GM23338 (cell line): ENCODE data around the gene CCDC91. TPM values are rescaled to one million over a fixed set of nuclear protein-coding genes. Genes with fewer than 3 reads are reported as not detected.

ENCODE experiments used
- ATAC-seq: fragments of 200-7000 bp; cut with Tn5 transposase; 3 replicates; pipeline ENCODE4 v1.9.1; 2020
- DNase-seq: peaks from one replicate; pipeline ENCODE4 v3.0.0-alpha.2; 2015; ENCODE audit warnings: low spot score
- H2AFZ ChIP-seq: fragments of 200-600 bp; sonication (generic); 2 replicates; pipeline ENCODE4 v1.8.0; 2016; ENCODE audit warnings: antibody characterized with exemption, mild to moderate bottlenecking, moderate library complexity
- H3F3A ChIP-seq: fragments of 200-600 bp; sonication (generic); replicated peaks from 2 replicates; pipeline ENCODE4 v1.8.0; 2017; ENCODE audit warnings: antibody characterized with exemption, mixed run types, low read depth
- H3K27ac ChIP-seq: fragments of 200-600 bp; sonication (generic); 2 replicates; pipeline ENCODE4 v1.6.1; 2016; ENCODE audit warnings: low read depth
- H3K27me3 ChIP-seq: fragments of 200-600 bp; sonication (generic); 2 replicates; pipeline ENCODE4 v1.8.0; 2016; ENCODE audit warnings: mild to moderate bottlenecking, mixed run types, moderate library complexity; ENCODE audit not compliant: insufficient read depth
- H3K36me3 ChIP-seq: fragments of 200-600 bp; sonication (generic); 2 replicates; pipeline ENCODE4 v1.8.0; 2016; ENCODE audit warnings: mild to moderate bottlenecking; ENCODE audit not compliant: insufficient read depth
- H3K4me1 ChIP-seq: fragments of 200-600 bp; sonication (generic); 2 replicates; pipeline ENCODE4 v1.8.0; 2016; ENCODE audit warnings: mild to moderate bottlenecking, moderate library complexity; ENCODE audit not compliant: insufficient read depth
- H3K4me2 ChIP-seq: fragments of 200-600 bp; sonication (generic); 2 replicates; pipeline ENCODE4 v1.7.1; 2017; ENCODE audit warnings: mixed run types
- H3K4me3 ChIP-seq: fragments of 200-600 bp; sonication (generic); 2 replicates; pipeline ENCODE4 v1.6.1; 2016; ENCODE audit warnings: mixed run types
- H3K79me2 ChIP-seq: fragments of 200-600 bp; sonication (generic); replicated peaks from 2 replicates; pipeline ENCODE4 v1.8.0; 2017; ENCODE audit warnings: mild to moderate bottlenecking; ENCODE audit not compliant: insufficient read depth
- H3K9me2 ChIP-seq: fragments of 200-600 bp; sonication (generic); 2 replicates; pipeline ENCODE4 v1.8.0; 2017; ENCODE audit not compliant: insufficient read depth
- H4K20me1 ChIP-seq: fragments of 200-600 bp; sonication (generic); replicated peaks from 2 replicates; pipeline ENCODE4 v1.8.0; 2017; ENCODE audit warnings: mild to moderate bottlenecking; ENCODE audit not compliant: insufficient read depth
- H3K27ac Mint-ChIP-seq: 2 replicates; pipeline ENCODE4 v1.8.0; 2020; ENCODE audit warnings: inconsistent platforms, mild to moderate bottlenecking, moderate library complexity, mixed read lengths
- H3K27me3 Mint-ChIP-seq: 3 replicates; pipeline ENCODE4 v1.8.0; 2022; ENCODE audit warnings: low read depth, mild to moderate bottlenecking, moderate library complexity, mixed read lengths, inconsistent platforms; ENCODE audit not compliant: insufficient read depth, poor library complexity
- H3K36me3 Mint-ChIP-seq: 3 replicates; pipeline ENCODE4 v1.8.0; 2021; ENCODE audit warnings: low read depth, mild to moderate bottlenecking, inconsistent platforms, moderate library complexity, mixed read lengths
- H3K4me1 Mint-ChIP-seq: 3 replicates; pipeline ENCODE4 v1.8.0; 2020; ENCODE audit warnings: mild to moderate bottlenecking, inconsistent platforms, mixed read lengths
- H3K4me3 Mint-ChIP-seq: 3 replicates; pipeline ENCODE4 v1.8.0; 2021; ENCODE audit warnings: moderate library complexity, mild to moderate bottlenecking, inconsistent platforms, mixed read lengths
- H3K9me3 Mint-ChIP-seq: 3 replicates; pipeline ENCODE4 v1.8.0; 2020; ENCODE audit warnings: moderate library complexity, mild to moderate bottlenecking, inconsistent platforms, mixed read lengths
- ETS1 ChIP-seq: IDR thresholded peaks from 2 replicates; pipeline ENCODE4 v1.6.1; 2016; ENCODE audit warnings: antibody characterized with exemption
- EZH2 ChIP-seq: fragments of 200-600 bp; sonication (generic); IDR thresholded peaks from one replicate; pipeline ENCODE4 v1.8.0; 2017; ENCODE audit warnings: antibody characterized with exemption, mild to moderate bottlenecking, low read depth; ENCODE audit not compliant: unreplicated experiment
- EZH2phosphoT487 ChIP-seq: fragments of 200-600 bp; sonication (generic); IDR thresholded peaks from one replicate; pipeline ENCODE4 v1.8.1; 2018; ENCODE audit warnings: antibody characterized with exemption; ENCODE audit not compliant: unreplicated experiment
- POLR2AphosphoS5 ChIP-seq: IDR thresholded peaks from 2 replicates; pipeline ENCODE4 v1.6.1; 2016; ENCODE audit warnings: antibody characterized with exemption, low read depth
- ZNF114 ChIP-seq: fragments of 250-450 bp; sonication (Bioruptor Pico); IDR thresholded peaks from 2 replicates; pipeline ENCODE4 v1.5.0; 2020; ENCODE audit warnings: mild to moderate bottlenecking, moderate library complexity
- ZNF331 ChIP-seq: fragments of 250-450 bp; sonication (Bioruptor Pico); IDR thresholded peaks from 2 replicates; pipeline ENCODE4 v1.5.0; 2020; ENCODE audit warnings: low read depth, mild to moderate bottlenecking, moderate library complexity
- polyA plus RNA-seq: library from polyadenylated mRNA; unstranded; fragments of >200 nt; fragmentation: Nextera tagmentation; extraction: Ambion mirVana; gene quantifications from 2 replicates; pipeline ENCODE4 v1.2.1, GENCODE V29; 2016
- total RNA-seq: library from RNA; depleted of rRNA; stranded (reverse); fragments of >200 nt; shearing (Covaris generic); gene quantifications from 2 replicates; pipeline ENCODE4 v1.2.3, GENCODE V29; 2014
- TF ChIP-seq, protein P1 (sequence below), 2 experiments: fragments of 200-600 bp in 1 of 2; sonication (generic) in 1 of 2; conservative IDR thresholded peaks; 2 replicates each; pipeline versions ENCODE4 v1.5.1 to v1.6.1; 2016 to 2017; ENCODE audit warnings: antibody characterized with exemption in 2 of 2, low read depth in 2 of 2, mild to moderate bottlenecking in 2 of 2, moderate library complexity in 1 of 2
- TF ChIP-seq, protein P2 (sequence below): IDR thresholded peaks from one replicate; pipeline ENCODE4 v1.6.1; 2018; ENCODE audit warnings: antibody characterized with exemption; ENCODE audit not compliant: unreplicated experiment

CCDC91 gene
- total and polyA plus RNA-seq, 2 experiments from 2014 or later = 24.7 to 48.7 TPM

- no peak for TF ChIP-seq ETS1
- TF ChIP-seq, protein P1, sequence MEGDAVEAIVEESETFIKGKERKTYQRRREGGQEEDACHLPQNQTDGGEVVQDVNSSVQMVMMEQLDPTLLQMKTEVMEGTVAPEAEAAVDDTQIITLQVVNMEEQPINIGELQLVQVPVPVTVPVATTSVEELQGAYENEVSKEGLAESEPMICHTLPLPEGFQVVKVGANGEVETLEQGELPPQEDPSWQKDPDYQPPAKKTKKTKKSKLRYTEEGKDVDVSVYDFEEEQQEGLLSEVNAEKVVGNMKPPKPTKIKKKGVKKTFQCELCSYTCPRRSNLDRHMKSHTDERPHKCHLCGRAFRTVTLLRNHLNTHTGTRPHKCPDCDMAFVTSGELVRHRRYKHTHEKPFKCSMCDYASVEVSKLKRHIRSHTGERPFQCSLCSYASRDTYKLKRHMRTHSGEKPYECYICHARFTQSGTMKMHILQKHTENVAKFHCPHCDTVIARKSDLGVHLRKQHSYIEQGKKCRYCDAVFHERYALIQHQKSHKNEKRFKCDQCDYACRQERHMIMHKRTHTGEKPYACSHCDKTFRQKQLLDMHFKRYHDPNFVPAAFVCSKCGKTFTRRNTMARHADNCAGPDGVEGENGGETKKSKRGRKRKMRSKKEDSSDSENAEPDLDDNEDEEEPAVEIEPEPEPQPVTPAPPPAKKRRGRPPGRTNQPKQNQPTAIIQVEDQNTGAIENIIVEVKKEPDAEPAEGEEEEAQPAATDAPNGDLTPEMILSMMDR (conservative IDR thresholded peaks at IDR 0.05; ENCODE audit: low read depth in 2 of 2) = no peak
These were observed 79.6 kb downstream of the CCDC91 start (continued) for GRCh38 chr12:28269851-28270250.

DNA sequence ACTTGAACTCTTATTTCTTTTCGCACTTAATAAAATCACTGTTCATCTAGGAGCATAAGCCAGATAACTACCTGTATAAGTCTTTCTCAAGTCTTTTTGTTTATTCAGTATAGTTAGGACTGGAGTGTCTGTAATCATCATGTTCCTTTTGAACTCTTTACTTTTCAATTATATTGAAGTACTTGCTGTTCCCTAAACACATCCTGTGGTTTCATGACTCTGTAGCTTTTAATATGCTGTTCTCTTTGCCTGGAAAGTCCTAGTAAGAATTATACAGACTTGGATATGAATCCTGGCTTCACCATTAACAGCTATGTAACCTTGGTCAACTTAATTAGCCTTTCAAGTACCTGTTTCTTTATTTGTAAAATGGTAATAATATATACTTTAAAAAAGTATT lies 88.2 kb downstream of the CCDC91 start:
- DNase-seq (no peak), ATAC-seq (no peak)
- Mint-ChIP-seq H3K4me1 (no peaks in the 10 kb centered on the region; the same call in 1 of the 3 replicates), H3K9me3 (peaks cover 6% of the 10 kb centered on the region; the same call in 1 of the 3 replicates), H3K36me3 (peaks cover 18% of the 10 kb centered on the region; the same call in 1 of the 3 replicates), H3K27me3 (no peaks in the 10 kb centered on the region), H3K27ac (no peak overlapping the region), H3K4me3 (no peak overlapping the region)
- TF ChIP-seq EZH2phosphoT487 = no peak
- TF ChIP-seq, protein P1 (conservative IDR thresholded peaks at IDR 0.05; ENCODE audit: low read depth in 2 of 2) = no peak
- no peak for TF ChIP-seq POLR2AphosphoS5
- no peak for TF ChIP-seq EZH2
- no peak for TF ChIP-seq ZNF114 (CRISPR knock-in tag)
- TF ChIP-seq, protein P2, sequence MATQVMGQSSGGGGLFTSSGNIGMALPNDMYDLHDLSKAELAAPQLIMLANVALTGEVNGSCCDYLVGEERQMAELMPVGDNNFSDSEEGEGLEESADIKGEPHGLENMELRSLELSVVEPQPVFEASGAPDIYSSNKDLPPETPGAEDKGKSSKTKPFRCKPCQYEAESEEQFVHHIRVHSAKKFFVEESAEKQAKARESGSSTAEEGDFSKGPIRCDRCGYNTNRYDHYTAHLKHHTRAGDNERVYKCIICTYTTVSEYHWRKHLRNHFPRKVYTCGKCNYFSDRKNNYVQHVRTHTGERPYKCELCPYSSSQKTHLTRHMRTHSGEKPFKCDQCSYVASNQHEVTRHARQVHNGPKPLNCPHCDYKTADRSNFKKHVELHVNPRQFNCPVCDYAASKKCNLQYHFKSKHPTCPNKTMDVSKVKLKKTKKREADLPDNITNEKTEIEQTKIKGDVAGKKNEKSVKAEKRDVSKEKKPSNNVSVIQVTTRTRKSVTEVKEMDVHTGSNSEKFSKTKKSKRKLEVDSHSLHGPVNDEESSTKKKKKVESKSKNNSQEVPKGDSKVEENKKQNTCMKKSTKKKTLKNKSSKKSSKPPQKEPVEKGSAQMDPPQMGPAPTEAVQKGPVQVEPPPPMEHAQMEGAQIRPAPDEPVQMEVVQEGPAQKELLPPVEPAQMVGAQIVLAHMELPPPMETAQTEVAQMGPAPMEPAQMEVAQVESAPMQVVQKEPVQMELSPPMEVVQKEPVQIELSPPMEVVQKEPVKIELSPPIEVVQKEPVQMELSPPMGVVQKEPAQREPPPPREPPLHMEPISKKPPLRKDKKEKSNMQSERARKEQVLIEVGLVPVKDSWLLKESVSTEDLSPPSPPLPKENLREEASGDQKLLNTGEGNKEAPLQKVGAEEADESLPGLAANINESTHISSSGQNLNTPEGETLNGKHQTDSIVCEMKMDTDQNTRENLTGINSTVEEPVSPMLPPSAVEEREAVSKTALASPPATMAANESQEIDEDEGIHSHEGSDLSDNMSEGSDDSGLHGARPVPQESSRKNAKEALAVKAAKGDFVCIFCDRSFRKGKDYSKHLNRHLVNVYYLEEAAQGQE = no peak
- TF ChIP-seq ZNF331 (CRISPR knock-in tag) = no peak
- Histone ChIP-seq H2AFZ (no peak overlapping the region), H3F3A (no peaks in the 10 kb centered on the region), H3K27ac (no peak overlapping the region), H4K20me1 (no peaks in the 10 kb centered on the region), H3K36me3 (no peaks in the 10 kb centered on the region), H3K9me2 (no peaks in the 10 kb centered on the region), H3K4me1 (no peaks in the 10 kb centered on the region; the same call in 1 of the 2 replicates), H3K4me3 (no peak overlapping the region), H3K4me2 (no peak overlapping the region), H3K79me2 (no peaks in the 10 kb centered on the region; the same call in 1 of the 2 replicates), H3K27me3 (no peaks in the 10 kb centered on the region)
